ENCODE data around the gene PCSK7. TPM values are rescaled to one million over a fixed set of nuclear protein-coding genes. Genes with fewer than 3 reads are reported as not detected.

Gene PCSK7
- total RNA-seq, 1 donor from 2014 or later: 50.2 TPM

- Histone ChIP-seq H3K9me3 (no peaks in the 10 kb centered on the region), H3K36me3 (peaks cover 17% of the 10 kb centered on the region), H3K4me3 (peak within 1 kb of the TSS; percentile 98), H3K27me3 (ENCODE audit: low read depth) (no peaks in the 10 kb centered on the region), H3K4me1 (peaks cover 36% of the 10 kb centered on the region), H3K27ac (peak within 1 kb of the TSS; percentile 97)
- TF ChIP-seq CTCF (IDR thresholded peaks at IDR 0.05): no peak
- ATAC-seq (peak; percentile 96 to 97), DNase-seq (peak; percentile 97)
- intact Hi-C loops (cut with DNase I): no loop called here
Observed at GRCh38 chr11:117178210-117179034, 53.5 kb downstream of the PCSK7 start, which contains the start of gene SIDT2. SIDT2 (plus strand) TSS chr11:117178743; CDS start chr11:117179264, 521 bp downstream.

- no peaks in the 10 kb centered on the region for H3K27me3 ChIP-seq (ENCODE audit: low read depth)
- intact Hi-C loops (cut with DNase I): no loop called here
- H3K36me3 ChIP-seq: peaks cover 10% of the 10 kb centered on the region
- H3K4me3 ChIP-seq: peak overlapping the region; percentile 98
- H3K27ac ChIP-seq: peak overlapping the region; percentile 97
- ATAC-seq: no peak
- TF ChIP-seq CTCF (IDR thresholded peaks at IDR 0.05): no peak
- no peak for DNase-seq
- H3K9me3 ChIP-seq: no peaks in the 10 kb centered on the region
- H3K4me1 ChIP-seq: peaks cover 44% of the 10 kb centered on the region
Observed at GRCh38 chr11:117177534-117178209, 54.2 kb downstream of the PCSK7 start.

GRCh38 chr11:117176186-117176585, 55.7 kb downstream of the PCSK7 start:
- intact Hi-C loops (cut with DNase I): no loop called here
- Histone ChIP-seq H3K4me3 (no peak overlapping the region), H3K27ac (no peak overlapping the region), H3K36me3 (peaks cover 2% of the 10 kb centered on the region), H3K9me3 (no peaks in the 10 kb centered on the region), H3K4me1 (peaks cover 43% of the 10 kb centered on the region), H3K27me3 (ENCODE audit: low read depth) (no peaks in the 10 kb centered on the region)
- no peak for DNase-seq
- no peak for TF ChIP-seq CTCF (IDR thresholded peaks at IDR 0.05)
- ATAC-seq: no peak

- Histone ChIP-seq H3K4me3 (no peak overlapping the region), H3K27me3 (ENCODE audit: low read depth) (no peaks in the 10 kb centered on the region), H3K36me3 (peaks cover 6% of the 10 kb centered on the region), H3K4me1 (peaks cover 39% of the 10 kb centered on the region), H3K9me3 (no peaks in the 10 kb centered on the region), H3K27ac (no peak overlapping the region)
- intact Hi-C loops (cut with DNase I): no loop called here
- no peak for TF ChIP-seq CTCF (IDR thresholded peaks at IDR 0.05)
- DNase-seq (no peak), ATAC-seq (no peak)
Observed at GRCh38 chr11:117175781-117176180, 56.1 kb downstream of the PCSK7 start.

GRCh38 chr11:117175104-117175503, 56.8 kb downstream of the PCSK7 start:
- Histone ChIP-seq H3K36me3 (peaks cover 13% of the 10 kb centered on the region), H3K4me1 (peaks cover 32% of the 10 kb centered on the region), H3K27ac (no peak overlapping the region), H3K27me3 (ENCODE audit: low read depth) (no peaks in the 10 kb centered on the region), H3K9me3 (no peaks in the 10 kb centered on the region), H3K4me3 (no peak overlapping the region)
- DNase-seq (no peak), ATAC-seq (no peak)
- TF ChIP-seq CTCF (IDR thresholded peaks at IDR 0.05): no peak
- intact Hi-C loops (cut with DNase I): no loop called here

All from lower lobe of right lung (tissue), 2 donors.